GM12874 (cell line): ENCODE measurements around the gene ZFP36L1.

Source experiments
- TF ChIP-seq, protein P1 (sequence below): IDR thresholded peaks from 2 replicates; pipeline ENCODE4 v1.5.1; 2011; ENCODE audit warnings: low read depth, mild to moderate bottlenecking, control low read depth, low read length, moderate library complexity; ENCODE audit not compliant: insufficient read depth

ZFP36L1 gene

GRCh38 chr14:68820536-68820935, 27.7 kb upstream of the ZFP36L1 start:
- TF ChIP-seq, protein P1, sequence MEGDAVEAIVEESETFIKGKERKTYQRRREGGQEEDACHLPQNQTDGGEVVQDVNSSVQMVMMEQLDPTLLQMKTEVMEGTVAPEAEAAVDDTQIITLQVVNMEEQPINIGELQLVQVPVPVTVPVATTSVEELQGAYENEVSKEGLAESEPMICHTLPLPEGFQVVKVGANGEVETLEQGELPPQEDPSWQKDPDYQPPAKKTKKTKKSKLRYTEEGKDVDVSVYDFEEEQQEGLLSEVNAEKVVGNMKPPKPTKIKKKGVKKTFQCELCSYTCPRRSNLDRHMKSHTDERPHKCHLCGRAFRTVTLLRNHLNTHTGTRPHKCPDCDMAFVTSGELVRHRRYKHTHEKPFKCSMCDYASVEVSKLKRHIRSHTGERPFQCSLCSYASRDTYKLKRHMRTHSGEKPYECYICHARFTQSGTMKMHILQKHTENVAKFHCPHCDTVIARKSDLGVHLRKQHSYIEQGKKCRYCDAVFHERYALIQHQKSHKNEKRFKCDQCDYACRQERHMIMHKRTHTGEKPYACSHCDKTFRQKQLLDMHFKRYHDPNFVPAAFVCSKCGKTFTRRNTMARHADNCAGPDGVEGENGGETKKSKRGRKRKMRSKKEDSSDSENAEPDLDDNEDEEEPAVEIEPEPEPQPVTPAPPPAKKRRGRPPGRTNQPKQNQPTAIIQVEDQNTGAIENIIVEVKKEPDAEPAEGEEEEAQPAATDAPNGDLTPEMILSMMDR: no peak

- TF ChIP-seq, protein P1: no peak
Measured at GRCh38 chr14:68820119-68820518, 27.3 kb upstream of the ZFP36L1 start.

DNA sequence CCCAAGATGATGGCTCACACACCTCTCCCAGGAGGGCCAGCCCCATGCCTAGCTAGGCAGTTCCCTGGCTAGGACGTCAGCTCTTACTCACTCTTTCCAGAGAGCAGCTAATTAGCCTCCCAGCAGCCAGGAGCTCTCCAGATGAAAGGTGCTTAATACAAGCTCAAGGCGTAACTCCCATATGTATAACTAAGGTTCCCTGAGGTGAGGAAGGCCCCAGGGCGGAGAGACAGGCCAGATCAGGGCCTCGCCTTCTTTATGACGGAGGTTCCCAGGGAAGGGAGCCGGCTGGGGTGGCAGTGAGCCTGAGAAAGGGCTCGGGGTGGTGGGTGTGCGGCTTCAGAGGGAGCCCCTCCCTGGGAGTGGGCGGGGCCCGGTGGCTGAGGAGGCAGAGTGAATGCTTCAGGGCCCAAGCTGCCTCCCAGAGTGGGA, 26.4 kb upstream of the ZFP36L1 start:
- TF ChIP-seq, protein P1: no peak

DNA sequence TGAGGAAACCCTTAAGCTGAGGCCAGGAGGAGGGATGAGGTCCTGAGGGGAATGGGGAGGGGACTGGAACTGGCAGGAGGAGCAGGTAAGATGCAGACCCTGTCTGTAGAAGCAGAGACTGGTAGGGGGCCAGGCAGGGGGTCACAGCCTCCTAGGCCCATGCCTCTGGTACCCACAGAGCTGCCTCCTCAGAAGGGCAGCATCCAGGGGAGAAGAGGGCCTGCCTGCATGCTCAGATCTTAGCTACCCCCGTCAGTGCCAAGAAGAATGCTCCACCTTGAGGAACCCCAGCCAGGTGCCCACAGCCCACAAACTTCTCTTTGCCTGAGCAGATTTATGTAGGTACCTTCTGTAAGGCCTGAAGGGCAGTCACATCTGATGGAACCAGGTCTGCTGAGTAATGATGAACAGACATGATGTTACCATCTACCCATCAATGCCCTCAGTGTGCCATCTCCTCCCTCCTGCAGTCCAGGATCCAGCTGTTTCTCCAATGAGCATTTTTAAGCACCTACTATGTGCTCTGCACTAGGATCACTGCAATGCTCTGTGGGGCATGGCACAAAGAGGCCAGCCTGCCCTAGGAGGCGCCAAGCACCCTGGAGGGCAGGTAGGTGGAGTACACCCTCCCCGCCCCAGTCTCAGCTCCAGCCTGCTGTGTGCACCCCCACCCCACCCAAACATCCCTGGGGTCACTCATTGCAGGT, 24.8 kb upstream of the ZFP36L1 start:
- TF ChIP-seq, protein P1: no peak

- TF ChIP-seq, protein P1: no peak
Measured at GRCh38 chr14:68816943-68817430, 24.1 kb upstream of the ZFP36L1 start.

DNA sequence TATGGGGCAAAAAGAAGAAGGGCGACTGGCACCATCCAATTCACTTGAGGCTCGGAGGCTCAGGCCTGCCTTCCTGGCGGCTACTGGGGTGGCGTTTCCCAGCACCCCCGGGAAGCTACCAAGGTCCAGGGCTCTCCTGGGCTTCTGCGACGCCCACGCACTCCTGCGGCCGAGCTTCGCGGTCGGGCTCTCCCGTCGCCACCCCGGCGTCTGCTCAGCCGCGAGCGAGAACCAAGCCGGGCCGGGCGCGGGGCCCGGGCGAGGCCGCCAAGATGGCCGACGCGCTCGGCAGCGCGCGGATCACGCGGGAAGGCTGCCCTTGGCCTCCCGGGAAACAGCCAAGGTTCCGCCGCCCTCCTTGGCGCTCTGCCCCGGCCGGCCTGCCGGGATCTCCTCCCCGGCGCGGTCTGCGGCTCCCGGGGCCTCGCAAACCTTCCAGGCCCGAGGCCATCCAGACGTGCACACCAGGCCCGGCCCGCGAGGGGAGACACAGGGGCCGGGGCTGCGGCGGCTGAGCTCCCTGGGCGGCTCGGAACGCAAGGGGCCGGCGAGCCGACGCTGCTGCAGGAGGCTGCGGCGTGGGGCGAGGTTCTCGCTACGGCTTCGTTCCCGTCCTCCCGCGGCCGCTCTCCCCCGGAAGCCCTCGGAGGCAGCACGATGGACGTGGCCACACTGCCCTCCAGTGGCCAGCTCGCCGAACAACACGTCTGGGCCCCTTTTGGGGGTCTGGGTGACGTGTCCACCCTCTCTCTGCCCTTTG, 23.5 kb upstream of the ZFP36L1 start:
- TF ChIP-seq, protein P1: peak; percentile 93

DNA sequence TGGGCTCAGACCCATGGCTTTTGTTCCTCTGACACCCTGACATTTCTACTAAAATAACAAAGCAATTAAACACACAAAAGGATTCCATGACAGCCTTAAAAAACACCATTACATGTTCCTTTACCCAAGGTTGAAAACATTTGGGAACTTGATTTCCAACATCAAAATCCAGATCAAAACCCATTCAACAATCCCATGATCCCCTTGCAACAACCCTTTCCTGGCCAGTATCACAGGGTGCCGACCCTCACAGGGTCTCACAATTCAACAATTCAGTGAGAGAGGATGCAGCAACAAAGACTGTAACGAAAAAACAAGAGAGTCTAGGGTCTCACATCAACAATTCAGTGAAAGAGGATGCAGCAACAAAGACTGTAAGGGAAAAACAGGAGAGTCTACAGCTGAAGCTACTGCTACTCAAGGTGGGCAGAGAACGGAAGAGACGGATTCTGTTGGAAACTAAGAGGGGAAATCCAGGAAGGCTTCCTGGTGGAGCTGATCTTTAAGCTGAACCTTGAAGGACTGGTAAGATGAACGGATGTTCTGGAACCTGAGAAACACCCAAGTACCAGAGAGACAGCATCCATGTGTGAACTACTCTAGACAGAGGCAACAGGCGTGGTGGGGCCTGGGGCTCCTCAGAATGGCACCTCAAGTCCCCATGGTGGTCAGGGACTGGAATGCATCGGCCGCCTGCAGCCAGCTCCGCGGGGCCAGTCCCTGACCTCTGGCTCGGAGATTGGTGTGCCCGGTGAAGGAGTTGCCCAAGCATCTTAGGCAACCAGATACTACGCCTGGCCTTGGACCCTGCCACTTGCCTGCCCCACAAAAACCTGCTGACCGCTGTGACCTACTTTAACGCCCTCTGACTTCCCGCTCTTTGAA, 22.7 kb upstream of the ZFP36L1 start:
- TF ChIP-seq, protein P1: no peak
